K562 (cell line): ENCODE results near the gene FAM20B. TPM values are rescaled to one million over a fixed set of nuclear protein-coding genes. Genes with fewer than 3 reads are reported as not detected.
A peak's percentile ranks its signal among the peaks of the same experiment; 100 is the strongest.

Experiments
- FOSL1 ChIP-seq: fragments of 200-800 bp; sonication (Bioruptor generic); conservative IDR thresholded peaks from 2 replicates; pipeline ENCODE4 v1.6.1; 2016; ENCODE audit warnings: missing genetic modification characterization, missing compliant biosample characterization
- KAT7 ChIP-seq: sonication (generic); formaldehyde crosslinking; IDR thresholded peaks from 2 replicates; pipeline ENCODE4 v1.8.0; 2022; ENCODE audit warnings: missing genetic modification reagents, mild to moderate bottlenecking, borderline replicate concordance
- MAFK ChIP-seq: IDR thresholded peaks from 2 replicates; pipeline ENCODE4 v1.6.1; 2011; ENCODE audit warnings: low read length, improper control_type of control experiment
- SIN3A ChIP-seq, 2 experiments: fragments of 150-350 bp in 1 of 2; IDR thresholded peaks; 2 replicates each; pipeline ENCODE4 v1.6.1; 2011 to 2016; ENCODE audit warnings: borderline replicate concordance in 2 of 2, low read depth in 2 of 2, low read length in 2 of 2, mild to moderate bottlenecking in 2 of 2, moderate library complexity in 2 of 2; ENCODE audit not compliant: control insufficient read depth in 1 of 2
- SNRNP70 ChIP-seq: fragments of 200-400 bp; formaldehyde crosslinking; optimal IDR thresholded peaks from 2 replicates; pipeline ENCODE3; 2017; ENCODE audit warnings: low read depth, low read length
- ZBTB7A ChIP-seq: IDR thresholded peaks from 2 replicates; pipeline ENCODE4 v1.6.1; 2011; ENCODE audit warnings: low read depth, mild to moderate bottlenecking, low read length, moderate library complexity, borderline replicate concordance; ENCODE audit not compliant: control insufficient read depth
- ZNF316 ChIP-seq: fragments of 450-650 bp; IDR thresholded peaks from 2 replicates; pipeline ENCODE4 v1.6.1; 2016
- ZNF324 ChIP-seq: fragments of 250-450 bp; sonication (Bioruptor Pico); IDR thresholded peaks from 2 replicates; pipeline ENCODE4 v1.4.0; 2020; ENCODE audit warnings: mild to moderate bottlenecking
- ZNF41 ChIP-seq: fragments of 250-450 bp; sonication (Bioruptor Pico); conservative IDR thresholded peaks from 2 replicates; pipeline ENCODE4 v1.4.0; 2020; ENCODE audit warnings: mild to moderate bottlenecking
- ZNF431 ChIP-seq: sonication (generic); formaldehyde crosslinking; IDR thresholded peaks from 2 replicates; pipeline ENCODE4 v1.8.0; 2022; ENCODE audit warnings: mild to moderate bottlenecking, missing genetic modification reagents
- polyA plus RNA-seq, 8 experiments: library from polyadenylated mRNA; depleted of rRNA in 4 of 8; stranded (reverse) in 5 of 8; unstranded in 3 of 8; fragments of >200 nt; fragmentation: Nextera tagmentation in 2 of 8; fragmentation: Illumina TruSeq in 1 of 8; extraction: Ambion mirVana in 2 of 8; extraction: Trizol in 1 of 8; gene quantifications; 2 replicates each; pipeline versions ENCODE4 v1.2.1 to v1.2.3, GENCODE V29; 2011 to 2014; ENCODE audit warnings: inconsistent platforms in 1 of 8, missing spikeins in 1 of 8
- total RNA-seq, 7 experiments: library from RNA; depleted of rRNA in 6 of 7; stranded (reverse); fragments of >200 nt in 6 of 7; fragmentation: Illumina TruSeq in 2 of 7; extraction: Trizol in 2 of 7; gene quantifications; 2 replicates each; pipeline versions ENCODE4 v1.2.1 to v1.2.3, GENCODE V29; 2011 to 2021; ENCODE audit warnings: low replicate concordance in 1 of 7
- TF ChIP-seq, protein P1 (sequence below), 2 experiments: IDR thresholded peaks; 2 replicates each; pipeline ENCODE4 v1.6.1; 2011; ENCODE audit warnings: borderline replicate concordance in 1 of 2, control low read depth in 1 of 2, low read depth in 1 of 2, low read length in 1 of 2, mild to moderate bottlenecking in 1 of 2, mixed read lengths in 1 of 2, moderate library complexity in 1 of 2; ENCODE audit not compliant: insufficient read depth in 1 of 2, insufficient read length in 1 of 2, poor library complexity in 1 of 2, severe bottlenecking in 1 of 2; ENCODE audit errors: extremely low read depth in 1 of 2
- TF ChIP-seq, protein P2 (sequence below): fragments of 450-650 bp; formaldehyde crosslinking; IDR thresholded peaks from 2 replicates; pipeline ENCODE4 v1.4.0; 2022; ENCODE audit warnings: missing genetic modification characterization

Gene FAM20B
- total and polyA plus RNA-seq, 9 of the 15 experiments (the other 6 are each of a cell fraction or from before 2014, with no cell fraction given), result 7.2 to 67.5 (median 42.9) TPM

DNA sequence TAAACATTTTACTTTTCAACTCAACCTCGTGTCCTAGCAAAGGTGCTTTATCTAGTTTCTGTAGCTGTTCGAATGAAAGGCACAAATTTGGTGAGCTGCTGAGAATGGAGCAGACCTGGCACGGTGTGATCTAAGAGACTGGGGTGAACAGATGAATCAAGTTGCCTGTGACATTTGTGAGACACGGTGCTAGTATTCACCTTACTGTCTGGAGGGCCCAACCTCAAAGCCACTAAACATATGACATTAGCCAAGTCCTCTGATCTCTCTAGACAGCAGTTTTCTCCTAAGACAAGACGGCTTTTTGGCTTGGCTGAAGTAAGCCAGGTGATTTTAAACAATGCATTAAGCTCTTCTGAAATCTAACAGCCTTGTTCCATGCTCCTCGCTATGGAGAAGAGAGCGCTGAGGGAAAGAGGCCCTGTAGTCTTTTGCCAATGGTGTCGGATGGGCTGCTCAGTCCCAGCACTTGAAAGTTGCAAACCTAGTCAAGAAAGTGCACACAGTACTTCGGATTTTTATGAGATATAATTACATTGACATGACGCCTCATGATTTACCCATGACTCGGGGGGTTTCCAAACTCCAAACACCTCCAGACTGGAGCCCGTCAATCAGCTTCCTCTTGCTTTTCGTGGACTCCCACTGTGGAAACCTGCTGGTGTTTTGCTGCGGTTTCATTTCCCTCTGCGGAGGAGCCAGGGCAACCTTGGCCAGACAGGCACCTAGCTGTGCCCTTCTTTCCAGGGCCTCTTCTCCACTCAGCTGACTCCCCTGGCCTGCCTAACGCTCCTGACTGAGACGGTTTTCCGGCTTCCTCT, 55.4 kb downstream of the FAM20B start (continued):
- TF ChIP-seq, protein P1, sequence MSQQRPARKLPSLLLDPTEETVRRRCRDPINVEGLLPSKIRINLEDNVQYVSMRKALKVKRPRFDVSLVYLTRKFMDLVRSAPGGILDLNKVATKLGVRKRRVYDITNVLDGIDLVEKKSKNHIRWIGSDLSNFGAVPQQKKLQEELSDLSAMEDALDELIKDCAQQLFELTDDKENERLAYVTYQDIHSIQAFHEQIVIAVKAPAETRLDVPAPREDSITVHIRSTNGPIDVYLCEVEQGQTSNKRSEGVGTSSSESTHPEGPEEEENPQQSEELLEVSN (IDR thresholded peaks at IDR 0.05; ENCODE audit: borderline replicate concordance in 1 of 2, extremely low read depth in 1 of 2, insufficient read depth in 1 of 2, insufficient read length in 1 of 2, low read depth in 1 of 2, low read length in 1 of 2, poor library complexity in 1 of 2, severe bottlenecking in 1 of 2), result peak in 1 of 2 experiments; percentile 1
- TF ChIP-seq ZNF316 (0 out of 2 replicates have a peak, but pooled peaks have one; percentile 7), ZNF431 (CRISPR knock-in tag) (no peak), SNRNP70 (peak; percentile 68), KAT7 (CRISPR knock-in tag) (0 out of 2 replicates have a peak, but pooled peaks have one; percentile 74), MAFK (0 out of 2 replicates have a peak, but pooled peaks have one; percentile 10), FOSL1 (tag) (0 out of 2 replicates have a peak, but pooled peaks have one; percentile 18), SIN3A (IDR thresholded peaks at IDR 0.05; ENCODE audit: borderline replicate concordance in 2 of 2, control insufficient read depth in 1 of 2, low read depth in 2 of 2, low read length in 2 of 2) (peak in 1 of 2 experiments; percentile 38; a peak in 1 of 4 replicates), ZNF41 (CRISPR knock-in tag) (no peak), ZNF324 (CRISPR knock-in tag) (peak; percentile 43; the same call in 1 of the 2 replicates), ZBTB7A (peak; percentile 34; the same call in 1 of the 2 replicates)
- TF ChIP-seq, protein P2, sequence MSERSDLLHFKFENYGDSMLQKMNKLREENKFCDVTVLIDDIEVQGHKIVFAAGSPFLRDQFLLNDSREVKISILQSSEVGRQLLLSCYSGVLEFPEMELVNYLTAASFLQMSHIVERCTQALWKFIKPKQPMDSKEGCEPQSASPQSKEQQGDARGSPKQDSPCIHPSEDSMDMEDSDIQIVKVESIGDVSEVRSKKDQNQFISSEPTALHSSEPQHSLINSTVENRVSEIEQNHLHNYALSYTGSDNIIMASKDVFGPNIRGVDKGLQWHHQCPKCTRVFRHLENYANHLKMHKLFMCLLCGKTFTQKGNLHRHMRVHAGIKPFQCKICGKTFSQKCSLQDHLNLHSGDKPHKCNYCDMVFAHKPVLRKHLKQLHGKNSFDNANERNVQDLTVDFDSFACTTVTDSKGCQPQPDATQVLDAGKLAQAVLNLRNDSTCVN (CRISPR knock-in tag), result no peak
